ENCODE measurements around the gene AP5Z1. TPM values are rescaled to one million over a fixed set of nuclear protein-coding genes. Genes with fewer than 3 reads are reported as not detected.

Gene AP5Z1
- total and polyA plus RNA-seq, 2 donors (not counting 1 experiment from before 2014, with no cell fraction given): 99.7 to 113 TPM

GRCh38 chr7:4775848-4776623 lies 613 bp downstream of the AP5Z1 start:
- H4K20me1 ChIP-seq (ENCODE audit: control insufficient read depth, insufficient read depth, low read length, poor library complexity, severe bottlenecking): peaks cover 22% of the 10 kb centered on the region
- H3K27ac ChIP-seq (ENCODE audit: low read length in 2 of 2): peak overlapping the region; percentile 94 to 95
- H3K4me1 ChIP-seq (ENCODE audit: control insufficient read depth in 2 of 2, insufficient read depth in 2 of 2, low read length in 2 of 2): peaks cover 14 to 26% of the 10 kb centered on the region in 2 donors
- H3K27ac Mint-ChIP-seq: peak overlapping the region; percentile 99
- H3K36me3 ChIP-seq (replicated peaks in 1 of 2; ENCODE audit: control extremely low read depth in 1 of 2, control insufficient read depth in 1 of 2, extremely low read depth in 1 of 2, insufficient read depth in 2 of 2, low read length in 1 of 2): peaks cover 4 to 10% of the 10 kb centered on the region in 2 experiments
- peak overlapping the region; percentile 89 for H2AFZ ChIP-seq (ENCODE audit: insufficient read depth, low read depth, low read length, poor library complexity, severe bottlenecking)
- TF ChIP-seq EZH2 (IDR thresholded peaks at IDR 0.05; ENCODE audit: borderline replicate concordance, insufficient read depth, low read depth, low read length, poor library complexity, severe bottlenecking): no peak
- TF ChIP-seq CTCF (IDR thresholded peaks at IDR 0.05): no peak
- peaks cover 47% of the 10 kb centered on the region for H3K79me2 ChIP-seq (ENCODE audit: control insufficient read depth, insufficient read depth, low read length)
- peak overlapping the region; percentile 88 for H3K9ac ChIP-seq (ENCODE audit: low read length)
- no peak for ATAC-seq (ENCODE audit: low read depth)
- no peaks in the 10 kb centered on the region for H3K9me3 ChIP-seq (ENCODE audit: control extremely low read depth in 1 of 3, control insufficient read depth in 2 of 3, insufficient read depth in 1 of 3, low read length in 2 of 3)
- H3K4me3 ChIP-seq (ENCODE audit: control extremely low read depth in 1 of 5, extremely low read depth in 1 of 5, insufficient read depth in 1 of 5, low read depth in 2 of 5, low read length in 4 of 5): peak overlapping the region; percentile 85 to 97 (median 95)
- peak overlapping the region; percentile 97 for H3K4me3 Mint-ChIP-seq
- WGBS (ENCODE audit: insufficient coverage): 4% methylated on average over 16 of the region's 32 CpGs
- no peaks in the 10 kb centered on the region for H3K9me3 Mint-ChIP-seq (ENCODE audit: insufficient read depth)
- no peaks in the 10 kb centered on the region for H3K27me3 Mint-ChIP-seq
- H3K27me3 ChIP-seq (replicated peaks in 1 of 4; ENCODE audit: control extremely low read depth in 1 of 4, control insufficient read depth in 3 of 4, insufficient read depth in 4 of 4, low read length in 3 of 4): no peaks in the 10 kb centered on the region
- POLR2A ChIA-PET: interaction anchor here (0.6 to 2.3 kb wide), 9 partner anchors 17 to 1005 kb away, joined by 3 to 25 read pairs (median 6); partner anchors contain the start of genes FOXK1, RBAK and RNF216
- peaks cover 40% of the 10 kb centered on the region for H3K4me1 Mint-ChIP-seq
- no peak for DNase-seq
- H3K4me2 ChIP-seq (replicated peaks; ENCODE audit: low read depth, low read length, poor library complexity, severe bottlenecking): peak overlapping the region; percentile 90
- CTCF ChIA-PET: interaction anchor here (0.9 to 2.5 kb wide), 6 partner anchors 17 to 198 kb away, joined by 3 to 14 read pairs (median 4); no protein-coding TSS in a partner anchor
- intact Hi-C loops (cut with micrococcal nuclease): loop anchor here (1.0 to 5.0 kb wide), 4 partner anchors 16 to 1474 kb away; partner anchors contain the start of gene SDK1

- Histone ChIP-seq H3K36me3 (replicated peaks in 1 of 2; ENCODE audit: control extremely low read depth in 1 of 2, control insufficient read depth in 1 of 2, extremely low read depth in 1 of 2, insufficient read depth in 2 of 2, low read length in 1 of 2) (peaks cover 8 to 32% of the 10 kb centered on the region in 2 experiments), H3K9ac (ENCODE audit: low read length) (no peak overlapping the region), H3K9me3 (ENCODE audit: control extremely low read depth in 1 of 3, control insufficient read depth in 2 of 3, insufficient read depth in 1 of 3, low read length in 2 of 3) (no peaks in the 10 kb centered on the region), H2AFZ (ENCODE audit: insufficient read depth, low read depth, low read length, poor library complexity, severe bottlenecking) (no peak overlapping the region), H3K27ac (ENCODE audit: low read length in 2 of 2) (no peak overlapping the region), H3K79me2 (ENCODE audit: control insufficient read depth, insufficient read depth, low read length) (peaks cover 65% of the 10 kb centered on the region), H4K20me1 (ENCODE audit: control insufficient read depth, insufficient read depth, low read length, poor library complexity, severe bottlenecking) (peaks cover 53% of the 10 kb centered on the region), H3K27me3 (replicated peaks in 1 of 4; ENCODE audit: control extremely low read depth in 1 of 4, control insufficient read depth in 3 of 4, insufficient read depth in 4 of 4, low read length in 3 of 4) (no peaks in the 10 kb centered on the region), H3K4me1 (ENCODE audit: control insufficient read depth in 2 of 2, insufficient read depth in 2 of 2, low read length in 2 of 2) (peaks cover 14 to 26% of the 10 kb centered on the region in 2 donors), H3K4me2 (replicated peaks; ENCODE audit: low read depth, low read length, poor library complexity, severe bottlenecking) (no peak overlapping the region), H3K4me3 (ENCODE audit: control extremely low read depth in 1 of 5, extremely low read depth in 1 of 5, insufficient read depth in 1 of 5, low read depth in 2 of 5, low read length in 4 of 5) (no peak overlapping the region)
- Mint-ChIP-seq H3K9me3 (ENCODE audit: insufficient read depth) (no peaks in the 10 kb centered on the region), H3K27ac (no peak overlapping the region), H3K27me3 (no peaks in the 10 kb centered on the region), H3K4me3 (no peak overlapping the region), H3K4me1 (peaks cover 37% of the 10 kb centered on the region)
- ATAC-seq (ENCODE audit: low read depth) (no peak), DNase-seq (no peak)
- intact Hi-C loops (cut with micrococcal nuclease): loop anchor here (5.0 kb wide), 1 partner anchor 1477 kb away; the partner anchor contains the start of gene SDK1
- TF ChIP-seq EZH2 (IDR thresholded peaks at IDR 0.05; ENCODE audit: borderline replicate concordance, insufficient read depth, low read depth, low read length, poor library complexity, severe bottlenecking) (no peak), CTCF (IDR thresholded peaks at IDR 0.05) (no peak)
- no CpG with 5 or more reads among the region's 5 CpGs for WGBS (ENCODE audit: insufficient coverage)
- POLR2A ChIA-PET: no interaction called here
- CTCF ChIA-PET: interaction anchor here (1.3 kb wide), 1 partner anchor 11 kb away, joined by 3 read pairs; no protein-coding TSS in a partner anchor
These were observed 3.7 kb downstream of the AP5Z1 start for GRCh38 chr7:4779118-4779517.

Data from B cell (primary cell).